Lung (tissue), 12 donors: ENCODE data around the gene NRG3. TPM values are rescaled to one million over a fixed set of nuclear protein-coding genes. Genes with fewer than 3 reads are reported as not detected.

Experiments
- ATAC-seq: fragments of 200-7000 bp; cut with Tn5 transposase; one replicate; pipeline ENCODE4 v1.9.1; 2020; ENCODE audit warnings: moderate number of reproducible peaks; ENCODE audit not compliant: insufficient read depth, low FRiP score
- DNase-seq, 3 donors: peaks; one replicate each; pipeline ENCODE4 v3.0.0-alpha.2; 2013 to 2017
- H3K27ac ChIP-seq, 2 donors: one replicate each; pipeline ENCODE4 v1.5.1; 2013; ENCODE audit warnings: mild to moderate bottlenecking in 2 of 2, moderate library complexity in 2 of 2, control low read depth in 1 of 2, inconsistent platforms in 1 of 2, low read depth in 1 of 2, low read length in 1 of 2
- H3K27me3 ChIP-seq, 3 donors: one replicate each; pipeline ENCODE4 v1.5.1; 2013; ENCODE audit warnings: low read length in 2 of 3; ENCODE audit not compliant: control insufficient read depth in 3 of 3, insufficient read depth in 3 of 3
- H3K36me3 ChIP-seq, 4 donors: one replicate each; pipeline ENCODE4 v1.5.1; 2013; ENCODE audit warnings: low read length in 4 of 4, mild to moderate bottlenecking in 1 of 4, moderate library complexity in 1 of 4; ENCODE audit not compliant: control insufficient read depth in 4 of 4, insufficient read depth in 4 of 4
- H3K4me1 ChIP-seq, 5 donors: one replicate each; pipeline ENCODE4 v1.5.1; 2013; ENCODE audit warnings: low read length in 5 of 5, mild to moderate bottlenecking in 2 of 5, moderate library complexity in 1 of 5; ENCODE audit not compliant: control insufficient read depth in 5 of 5, insufficient read depth in 5 of 5
- H3K4me3 ChIP-seq: one replicate; pipeline ENCODE4 v1.5.1; 2013; ENCODE audit warnings: mild to moderate bottlenecking, control low read depth, moderate library complexity
- H3K9ac ChIP-seq, 2 donors: one replicate each; pipeline ENCODE4 v1.5.1; 2013; ENCODE audit warnings: low read length in 2 of 2, control low read depth in 1 of 2; ENCODE audit not compliant: insufficient read depth in 1 of 2
- H3K9me3 ChIP-seq, 4 donors: one replicate each; pipeline ENCODE4 v1.5.1; 2013; ENCODE audit warnings: low read length in 3 of 4, mild to moderate bottlenecking in 1 of 4, moderate library complexity in 1 of 4; ENCODE audit not compliant: control insufficient read depth in 4 of 4, insufficient read depth in 3 of 4
- WGBS, 2 donors: extraction: QIAGEN DNeasy Blood & Tissue Kit; methylation state at CpG; one replicate each; pipeline ENCODE4 v1.1.7; 2013; 5-methylcytosine and 5-hydroxymethylcytosine counted together
- polyA plus RNA-seq, 2 donors: library from polyadenylated mRNA; stranded (reverse); fragments of 200-250 nt; gene quantifications; one replicate each; pipeline ENCODE4 v1.2.1, GENCODE V29; 2013
- total RNA-seq, 2 donors: library from RNA; depleted of rRNA in 1 of 2; stranded (reverse); fragments of >200 nt in 1 of 2; gene quantifications; one replicate each; pipeline ENCODE4 v1.2.1, GENCODE V29; 2014 to 2021
- TF ChIP-seq, protein P1 (sequence below): IDR thresholded peaks from 2 replicates; pipeline ENCODE4 v1.5.1; 2012; ENCODE audit warnings: mild to moderate bottlenecking; ENCODE audit errors: control extremely low read depth, extremely low read depth
- donor health status: control.
- donor health status: control.
- donor health status: Bipolar disorder and iron deficiency.
- donor health status: healthy.
- donor health status: DM: yes; HTN: yes; CAD: no.

Gene NRG3
- total and polyA plus RNA-seq, 4 donors: 0.49 to 2.0 (median 0.84) TPM

DNA sequence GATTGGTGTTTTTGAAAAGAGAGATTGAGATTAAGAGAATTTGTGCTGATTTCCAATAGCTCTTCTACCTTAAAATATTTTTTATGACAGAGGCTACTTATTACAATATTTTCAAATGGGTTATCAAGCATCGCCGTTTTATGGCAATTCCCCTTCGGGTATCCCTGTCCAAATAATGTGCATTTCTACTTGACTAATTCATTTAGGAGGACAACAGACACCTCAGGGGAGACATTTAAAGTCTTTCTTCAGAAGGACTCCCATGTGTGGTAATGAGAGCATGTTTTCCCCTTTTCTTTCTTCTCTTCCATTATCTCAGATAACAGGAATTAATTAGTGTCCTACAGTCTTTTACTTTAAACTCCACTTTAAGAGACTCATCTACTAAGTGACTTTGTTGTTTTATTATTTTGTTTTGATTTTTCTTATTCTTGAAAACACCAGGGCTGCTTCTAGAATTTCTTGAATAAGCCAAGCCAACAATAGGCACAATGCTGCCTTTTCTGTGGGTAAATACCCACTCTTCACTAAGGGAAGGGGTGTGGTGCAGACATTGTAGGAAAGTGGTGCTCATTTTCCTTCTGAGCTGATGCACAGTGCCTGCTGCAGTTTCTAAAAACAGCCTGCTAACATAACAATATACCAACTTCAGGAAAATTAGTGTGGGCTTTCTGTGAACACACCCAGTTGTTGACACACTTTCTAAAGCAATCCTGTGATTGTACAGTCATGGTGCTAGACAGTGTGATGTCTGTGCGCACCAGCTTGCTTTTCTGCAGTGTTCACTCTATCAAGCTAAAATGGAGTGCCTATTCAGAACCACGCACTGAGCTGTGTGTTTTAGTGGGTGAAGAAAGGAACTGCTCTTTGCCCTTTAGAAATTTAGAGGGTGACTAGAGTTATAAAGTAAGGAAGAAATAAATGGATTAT is 597.7 kb downstream of the NRG3 start:
- WGBS, 2 donors: 92 to 94% methylated on average over 5 of the region's 5 CpGs
- H3K9ac ChIP-seq: no peak overlapping the region
- TF ChIP-seq, protein P1, sequence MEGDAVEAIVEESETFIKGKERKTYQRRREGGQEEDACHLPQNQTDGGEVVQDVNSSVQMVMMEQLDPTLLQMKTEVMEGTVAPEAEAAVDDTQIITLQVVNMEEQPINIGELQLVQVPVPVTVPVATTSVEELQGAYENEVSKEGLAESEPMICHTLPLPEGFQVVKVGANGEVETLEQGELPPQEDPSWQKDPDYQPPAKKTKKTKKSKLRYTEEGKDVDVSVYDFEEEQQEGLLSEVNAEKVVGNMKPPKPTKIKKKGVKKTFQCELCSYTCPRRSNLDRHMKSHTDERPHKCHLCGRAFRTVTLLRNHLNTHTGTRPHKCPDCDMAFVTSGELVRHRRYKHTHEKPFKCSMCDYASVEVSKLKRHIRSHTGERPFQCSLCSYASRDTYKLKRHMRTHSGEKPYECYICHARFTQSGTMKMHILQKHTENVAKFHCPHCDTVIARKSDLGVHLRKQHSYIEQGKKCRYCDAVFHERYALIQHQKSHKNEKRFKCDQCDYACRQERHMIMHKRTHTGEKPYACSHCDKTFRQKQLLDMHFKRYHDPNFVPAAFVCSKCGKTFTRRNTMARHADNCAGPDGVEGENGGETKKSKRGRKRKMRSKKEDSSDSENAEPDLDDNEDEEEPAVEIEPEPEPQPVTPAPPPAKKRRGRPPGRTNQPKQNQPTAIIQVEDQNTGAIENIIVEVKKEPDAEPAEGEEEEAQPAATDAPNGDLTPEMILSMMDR: no peak
- ATAC-seq: no peak
- DNase-seq: no peak
- no peaks in the 10 kb centered on the region for H3K27me3 ChIP-seq
- H3K9me3 ChIP-seq: peaks cover 0 to 3% (median 0%) of the 10 kb centered on the region in 4 donors
- H3K27ac ChIP-seq: no peak overlapping the region
- H3K36me3 ChIP-seq: no peaks in the 10 kb centered on the region
- H3K4me1 ChIP-seq: no peaks in the 10 kb centered on the region
- no peak overlapping the region for H3K4me3 ChIP-seq

DNA sequence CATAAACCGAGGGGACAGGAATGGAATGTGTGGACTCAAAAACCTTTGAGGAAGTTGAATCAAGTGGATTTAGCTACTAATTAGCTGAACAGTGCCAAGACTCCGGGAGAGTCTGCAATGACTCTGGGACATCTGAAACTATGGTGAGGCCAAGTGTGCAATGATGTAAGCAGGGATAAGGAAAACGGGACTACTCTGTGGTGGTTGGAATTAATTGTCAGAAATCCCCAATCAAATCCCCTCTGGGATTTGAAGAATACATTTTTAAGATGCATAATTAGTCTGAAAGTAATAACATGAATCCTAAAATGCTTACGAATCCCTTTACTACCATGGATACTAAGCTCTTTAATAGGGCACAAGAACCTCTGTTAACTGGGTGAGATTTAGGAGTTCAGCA is 602.8 kb downstream of the NRG3 start:
- DNase-seq (no peak), ATAC-seq (no peak)
- no peak overlapping the region for H3K9ac ChIP-seq
- H3K4me3 ChIP-seq: no peak overlapping the region
- H3K27ac ChIP-seq: no peak overlapping the region
- H3K4me1 ChIP-seq: no peaks in the 10 kb centered on the region
- H3K9me3 ChIP-seq: peaks cover 0 to 2% (median 0%) of the 10 kb centered on the region in 4 donors
- H3K36me3 ChIP-seq: no peaks in the 10 kb centered on the region
- 70 to 76% methylated on average over 4 of the region's 4 CpGs for WGBS, 2 donors
- TF ChIP-seq, protein P1: no peak
- H3K27me3 ChIP-seq: no peaks in the 10 kb centered on the region

DNA sequence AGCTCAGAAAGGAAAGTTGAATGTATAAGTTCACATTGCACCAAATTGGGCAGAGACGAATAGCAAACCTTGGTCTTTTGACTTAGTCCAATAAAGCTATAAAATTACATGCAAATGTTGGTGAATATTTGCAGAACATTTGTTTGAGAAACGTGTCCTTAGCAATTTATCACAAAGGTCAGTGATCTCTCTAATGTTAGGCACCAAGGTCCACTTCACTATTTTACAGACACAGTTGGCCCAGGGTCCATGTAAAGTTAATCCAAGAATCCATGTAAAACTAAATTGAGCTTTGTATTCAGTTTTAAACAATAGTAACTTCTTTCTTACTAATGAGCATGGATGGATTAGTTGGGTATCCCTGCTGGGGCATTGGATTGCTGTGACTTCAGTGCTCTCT is 617.7 kb downstream of the NRG3 start:
- no peaks in the 10 kb centered on the region for H3K36me3 ChIP-seq
- no peak for ATAC-seq
- H3K9me3 ChIP-seq: no peaks in the 10 kb centered on the region
- no peak for DNase-seq
- H3K27me3 ChIP-seq: no peaks in the 10 kb centered on the region
- TF ChIP-seq, protein P1: no peak
- WGBS, 2 donors: 79 to 85% methylated on average over 2 of the region's 2 CpGs
- no peak overlapping the region for H3K4me3 ChIP-seq
- no peak overlapping the region for H3K27ac ChIP-seq
- no peak overlapping the region for H3K9ac ChIP-seq
- no peaks in the 10 kb centered on the region for H3K4me1 ChIP-seq
